Stimulated activated naive CD8-positive, alpha-beta T cell treated with anti-CD3 and anti-CD28 coated beads, Interleukin-15, amount 100 ng/mL, for 72 hours (primary cell): ENCODE measurements around the gene ECHS1.

Experiments
- ATAC-seq: fragments of 150-1000 bp; cut with Tn5 transposase; 2 replicates; pipeline ENCODE4 v1.10.0; 2021; ENCODE audit warnings: mild to moderate bottlenecking, moderate library complexity
- DNase-seq, 2 donors: peaks; one replicate each; pipeline ENCODE4 v3.0.0; 2021 to 2022
- H3K27ac Mint-ChIP-seq, 2 donors: one replicate each; pipeline ENCODE4 v1.8.0; 2022; ENCODE audit warnings: mild to moderate bottlenecking in 2 of 2, mixed read lengths in 2 of 2, moderate library complexity in 2 of 2
- H3K27me3 Mint-ChIP-seq: one replicate; pipeline ENCODE4 v1.8.0; 2022; ENCODE audit warnings: mixed read lengths
- H3K4me1 Mint-ChIP-seq: one replicate; pipeline ENCODE4 v1.8.0; 2022; ENCODE audit warnings: mild to moderate bottlenecking, mixed read lengths
- H3K4me3 Mint-ChIP-seq, 2 donors: one replicate each; pipeline ENCODE4 v1.8.0; 2022; ENCODE audit warnings: mild to moderate bottlenecking in 2 of 2, mixed read lengths in 2 of 2, moderate library complexity in 1 of 2
- H3K9me3 Mint-ChIP-seq, 2 donors: one replicate each; pipeline ENCODE4 v1.8.0; 2022; ENCODE audit warnings: mixed read lengths in 2 of 2

Gene ECHS1

DNA sequence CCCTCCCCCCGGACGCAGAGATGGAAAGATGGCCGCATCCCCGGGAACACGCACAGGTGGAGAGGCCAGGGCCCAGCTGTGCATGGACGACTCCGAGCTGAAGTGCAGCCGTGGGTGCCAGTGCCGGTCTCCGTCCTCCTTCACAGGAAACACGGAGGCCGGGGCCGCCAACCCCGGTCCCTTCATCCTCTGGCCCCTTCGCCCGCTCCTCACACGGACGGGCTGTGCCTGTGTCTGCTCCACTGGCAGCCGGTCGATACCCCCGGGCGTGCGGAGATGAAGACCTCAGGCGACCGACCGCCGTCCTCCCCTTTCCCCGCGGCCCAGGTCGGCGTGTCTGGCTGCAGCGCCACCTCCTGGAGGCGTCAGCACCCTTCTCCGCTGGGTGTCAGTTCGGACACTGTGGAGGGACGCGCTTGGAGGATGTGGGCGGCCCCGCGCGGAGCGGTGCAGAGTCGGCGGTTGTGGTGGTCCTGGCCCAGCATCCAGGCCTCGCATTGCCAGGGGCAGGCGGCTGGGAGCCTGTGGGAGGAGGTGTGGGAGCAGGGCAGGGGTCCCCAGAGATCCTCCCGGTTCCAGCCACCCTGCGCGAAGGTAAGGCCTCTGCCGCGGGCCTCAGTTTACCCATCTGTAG, 54.5 kb downstream of the ECHS1 start:
- ATAC-seq: peak; percentile 96
- no peak overlapping the region for H3K27ac Mint-ChIP-seq

DNA sequence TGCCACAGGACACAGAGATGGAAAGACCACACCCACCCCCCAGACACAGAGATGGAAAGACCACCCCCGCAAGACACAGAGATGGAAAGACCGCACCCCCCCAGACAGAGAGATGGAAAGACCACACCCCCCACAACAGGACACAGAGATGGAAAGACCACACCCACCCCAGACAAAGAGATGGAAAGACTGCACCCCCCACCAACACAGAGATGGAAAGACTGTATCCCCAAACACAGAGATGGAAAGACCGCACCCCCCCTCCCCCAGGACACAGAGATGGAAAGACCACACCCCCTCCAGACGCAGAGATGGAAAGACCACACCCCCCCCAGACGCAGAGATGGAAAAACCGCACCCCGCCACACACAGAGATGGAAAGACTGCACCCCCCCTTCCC, 56.4 kb downstream of the ECHS1 start:
- Mint-ChIP-seq H3K27ac (no peak overlapping the region), H3K27me3 (peaks cover 21% of the 10 kb centered on the region), H3K4me1 (peaks cover 31% of the 10 kb centered on the region), H3K9me3 (no peaks in the 10 kb centered on the region), H3K4me3 (peak overlapping the region in 1 of 2 donors; percentile 6)
- ATAC-seq: no peak
- DNase-seq: no peak

More for the DNA sequence above, 54.5 kb downstream of the ECHS1 start:
- Mint-ChIP-seq H3K9me3 (no peaks in the 10 kb centered on the region), H3K4me1 (peaks cover 31% of the 10 kb centered on the region), H3K4me3 (peak overlapping the region; percentile 74 to 77), H3K27me3 (peaks cover 21% of the 10 kb centered on the region)
- DNase-seq: peak; percentile 72 to 76

- no peak overlapping the region for H3K4me3 Mint-ChIP-seq
- no peaks in the 10 kb centered on the region for H3K9me3 Mint-ChIP-seq
- peaks cover 21% of the 10 kb centered on the region for H3K27me3 Mint-ChIP-seq
- ATAC-seq: no peak
- no peak for DNase-seq
- no peak overlapping the region for H3K27ac Mint-ChIP-seq
- H3K4me1 Mint-ChIP-seq: peaks cover 31% of the 10 kb centered on the region
Measured at GRCh38 chr10:133316266-133316665, 56.9 kb downstream of the ECHS1 start.

- Mint-ChIP-seq H3K27ac (no peak overlapping the region), H3K27me3 (peaks cover 21% of the 10 kb centered on the region), H3K4me3 (no peak overlapping the region), H3K9me3 (no peaks in the 10 kb centered on the region), H3K4me1 (peaks cover 31% of the 10 kb centered on the region)
- ATAC-seq (no peak), DNase-seq (no peak)
Measured at GRCh38 chr10:133315847-133316246, 57.3 kb downstream of the ECHS1 start.

- no peak overlapping the region for H3K27ac Mint-ChIP-seq
- no peak for DNase-seq
- H3K4me1 Mint-ChIP-seq: peaks cover 33% of the 10 kb centered on the region
- H3K9me3 Mint-ChIP-seq: no peaks in the 10 kb centered on the region
- peaks cover 12% of the 10 kb centered on the region for H3K27me3 Mint-ChIP-seq
- no peak overlapping the region for H3K4me3 Mint-ChIP-seq
- no peak for ATAC-seq
Measured at GRCh38 chr10:133314911-133315310, 58.2 kb downstream of the ECHS1 start.

DNA sequence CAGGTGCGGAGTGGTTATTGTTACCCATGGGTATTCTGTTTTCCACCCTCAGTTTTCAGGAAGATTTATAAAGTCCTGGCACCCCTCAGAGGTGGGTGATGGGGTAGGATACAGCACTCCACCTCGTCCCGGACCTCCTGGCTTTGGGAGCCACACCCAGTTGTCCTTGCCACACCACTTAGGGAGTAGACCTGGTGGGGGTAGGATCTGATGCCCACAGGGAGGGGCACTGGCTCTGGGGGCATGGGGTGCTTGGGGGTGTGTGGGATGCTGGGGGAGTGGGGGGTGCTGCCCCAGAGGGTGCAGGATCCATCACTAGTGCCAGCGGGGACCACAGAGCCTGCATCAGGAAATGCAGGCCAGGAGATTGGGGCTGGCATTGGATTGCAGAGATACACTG, 60.0 kb downstream of the ECHS1 start:
- ATAC-seq (no peak), DNase-seq (no peak)
- Mint-ChIP-seq H3K4me3 (no peak overlapping the region), H3K27me3 (no peaks in the 10 kb centered on the region), H3K27ac (peak overlapping the region in 1 of 2 donors; percentile 33), H3K9me3 (no peaks in the 10 kb centered on the region), H3K4me1 (peaks cover 29% of the 10 kb centered on the region)

DNA sequence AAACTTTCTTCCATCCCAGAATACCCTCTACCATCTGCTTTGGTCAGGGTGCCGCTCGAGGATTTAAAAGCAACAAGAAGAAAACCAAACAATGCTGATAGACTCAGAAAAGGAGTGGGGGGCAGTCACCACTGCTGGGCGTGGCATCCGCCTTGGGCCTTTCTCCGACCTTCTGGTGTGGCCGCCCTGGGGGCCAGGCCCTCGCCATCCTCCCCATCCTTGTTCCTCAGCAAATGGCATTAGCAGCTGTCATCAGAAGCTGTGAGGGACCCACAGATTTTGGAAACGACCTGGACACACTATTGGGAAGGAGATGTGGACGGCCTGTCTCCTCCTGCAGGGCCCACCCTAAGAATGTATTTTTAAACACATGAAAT, 60.4 kb downstream of the ECHS1 start:
- Mint-ChIP-seq H3K9me3 (no peaks in the 10 kb centered on the region), H3K27ac (no peak overlapping the region), H3K4me3 (no peak overlapping the region), H3K27me3 (no peaks in the 10 kb centered on the region), H3K4me1 (peaks cover 31% of the 10 kb centered on the region)
- DNase-seq (no peak), ATAC-seq (no peak)
